IPS-18a (cell line): ENCODE measurements around the gene RPL36AL.
"Not testable (repeated sequence)": the region's sequence is repeated elsewhere in the genome, so short reads cannot be mapped to it uniquely, and the experiment has no call there.

ENCODE experiments used
- H3K27ac ChIP-seq: one replicate; pipeline ENCODE4 v1.5.1; 2013; ENCODE audit warnings: low read length
- H3K27me3 ChIP-seq: one replicate; pipeline ENCODE4 v1.6.1; 2013; ENCODE audit warnings: mild to moderate bottlenecking, low read length; ENCODE audit not compliant: control insufficient read depth, insufficient read depth
- H3K36me3 ChIP-seq: one replicate; pipeline ENCODE4 v1.6.1; 2013; ENCODE audit warnings: low read depth, low read length; ENCODE audit not compliant: control insufficient read depth
- H3K4me1 ChIP-seq: one replicate; pipeline ENCODE4 v1.6.1; 2013; ENCODE audit warnings: low read depth, low read length; ENCODE audit not compliant: control insufficient read depth
- H3K4me3 ChIP-seq: one replicate; pipeline ENCODE4 v1.5.1; 2013; ENCODE audit warnings: low read length
- H3K9ac ChIP-seq: one replicate; pipeline ENCODE4 v1.6.1; 2013; ENCODE audit warnings: mild to moderate bottlenecking, low read length, moderate library complexity
- H3K9me3 ChIP-seq: one replicate; pipeline ENCODE4 v1.6.1; 2013; ENCODE audit warnings: low read depth, low read length; ENCODE audit not compliant: control insufficient read depth

Gene RPL36AL

DNA sequence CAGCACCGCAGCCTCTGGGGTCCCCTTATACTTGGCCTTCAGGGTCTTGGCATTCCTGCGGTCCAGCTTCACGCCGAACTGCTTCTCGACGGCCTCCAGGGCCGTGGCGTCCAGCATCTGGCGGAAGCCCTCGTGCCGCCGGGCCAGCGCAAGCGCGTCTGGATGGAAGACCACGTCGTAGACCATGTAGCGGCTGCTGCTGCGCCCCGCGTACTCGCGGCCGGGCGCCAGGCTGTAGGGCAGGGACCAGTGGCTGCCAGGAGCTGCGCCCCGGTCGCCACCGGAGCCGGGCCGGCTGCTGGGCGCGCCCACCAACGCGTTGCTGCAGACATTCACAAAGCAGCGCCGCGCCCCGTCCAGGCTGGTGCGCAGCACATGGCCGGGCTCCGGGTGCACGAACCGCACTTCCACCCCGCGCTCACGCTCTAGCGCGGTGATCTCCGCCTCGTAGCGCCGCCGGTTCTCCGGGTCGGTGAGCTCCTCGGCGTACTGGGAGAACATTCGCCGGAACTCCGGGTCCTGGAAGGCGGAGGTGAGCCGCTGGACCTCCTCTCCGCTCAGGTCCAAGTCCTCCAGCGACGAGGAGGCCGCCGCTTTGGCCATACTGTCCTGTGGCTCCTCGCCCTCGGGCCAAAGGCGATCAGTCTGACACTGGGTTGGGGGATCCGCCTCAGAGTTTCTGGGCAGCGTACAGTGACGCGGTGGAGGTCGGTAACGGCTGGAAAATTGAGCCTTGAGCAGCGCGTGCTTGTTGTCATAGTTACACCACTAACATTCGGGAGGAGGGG is 14.3 kb upstream of the RPL36AL start, which contains the start of gene DNAAF2:
Gene DNAAF2 (minus strand): TSS at position 698 of the 788 bp plus-strand sequence. CDS start 95 bp downstream, at position 603.
- H3K4me3 ChIP-seq = peak within 1 kb of the TSS; percentile 100
- H3K9me3 ChIP-seq = no peaks in the 10 kb centered on the region
- peak within 1 kb of the TSS; percentile 98 for H3K9ac ChIP-seq
- no peaks in the 10 kb centered on the region for H3K27me3 ChIP-seq
- peak within 1 kb of the TSS; percentile 99 for H3K27ac ChIP-seq
- no peaks in the 10 kb centered on the region for H3K4me1 ChIP-seq
- peaks cover 12% of the 10 kb centered on the region for H3K36me3 ChIP-seq

DNA sequence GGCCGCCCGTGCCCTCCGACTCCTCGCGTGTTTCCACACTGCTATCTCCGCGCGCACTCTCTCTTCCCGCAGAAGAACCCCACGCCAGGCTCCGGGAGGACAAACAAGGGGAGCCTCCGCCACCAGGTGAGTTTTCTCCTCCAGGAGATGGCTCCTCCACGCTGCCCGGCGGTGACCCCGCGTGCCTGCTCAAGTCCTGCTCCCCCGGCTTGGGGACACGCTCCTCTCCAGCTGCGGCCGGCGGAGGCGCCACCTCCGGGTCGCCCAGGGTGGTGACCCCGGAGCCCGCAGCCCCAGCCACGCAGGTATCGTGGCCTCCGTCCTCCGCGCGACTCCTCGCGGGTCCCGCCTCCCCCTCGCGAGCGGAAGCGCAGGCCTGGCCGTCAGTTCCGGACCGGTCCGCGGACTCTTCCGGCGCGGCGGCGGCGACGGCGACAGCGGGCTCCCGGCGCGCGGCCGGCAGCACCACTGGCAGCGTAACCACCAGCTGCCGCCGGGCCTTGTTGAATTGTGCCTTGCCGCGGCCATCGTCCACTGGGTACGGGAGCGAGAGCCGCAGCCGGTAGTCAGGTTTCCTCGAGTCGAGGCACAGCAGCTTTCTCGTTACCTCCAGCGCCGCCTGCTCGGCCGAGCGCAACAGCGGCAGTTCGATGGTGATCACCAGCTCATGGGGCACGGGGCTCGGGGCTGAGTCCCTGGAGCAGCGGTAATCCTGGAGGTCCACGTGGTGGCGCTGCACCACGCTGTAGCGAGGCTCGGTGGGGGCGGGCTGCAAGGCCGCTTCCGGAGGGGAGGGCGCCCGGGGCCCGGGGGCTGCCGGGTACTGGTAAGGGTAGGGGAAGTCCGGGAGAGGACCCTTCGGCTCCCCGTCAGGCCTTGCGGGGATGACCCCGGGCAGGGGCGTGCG is 13.5 kb upstream of the RPL36AL start:
- peak overlapping the region; percentile 100 for H3K4me3 ChIP-seq
- no peaks in the 10 kb centered on the region for H3K4me1 ChIP-seq
- no peaks in the 10 kb centered on the region for H3K27me3 ChIP-seq
- peaks cover 12% of the 10 kb centered on the region for H3K36me3 ChIP-seq
- H3K27ac ChIP-seq = peak overlapping the region; percentile 99
- no peaks in the 10 kb centered on the region for H3K9me3 ChIP-seq
- peak overlapping the region; percentile 98 for H3K9ac ChIP-seq

GRCh38 chr14:49623941-49624839 is 3.8 kb upstream of the RPL36AL start:
- Histone ChIP-seq H3K27me3 (no peaks in the 10 kb centered on the region), H3K9ac (no peak overlapping the region), H3K36me3 (peaks cover 16% of the 10 kb centered on the region), H3K4me1 (peaks cover 11% of the 10 kb centered on the region), H3K4me3 (no peak overlapping the region), H3K27ac (no peak overlapping the region), H3K9me3 (no peaks in the 10 kb centered on the region)

- Histone ChIP-seq H3K9me3 (no peaks in the 10 kb centered on the region), H3K36me3 (peaks cover 23% of the 10 kb centered on the region), H3K9ac (no peak overlapping the region), H3K4me3 (peak overlapping the region; percentile 91), H3K4me1 (peaks cover 11% of the 10 kb centered on the region), H3K27me3 (no peaks in the 10 kb centered on the region), H3K27ac (no peak overlapping the region)
Observed at GRCh38 chr14:49623387-49623786, 3.0 kb upstream of the RPL36AL start.

DNA sequence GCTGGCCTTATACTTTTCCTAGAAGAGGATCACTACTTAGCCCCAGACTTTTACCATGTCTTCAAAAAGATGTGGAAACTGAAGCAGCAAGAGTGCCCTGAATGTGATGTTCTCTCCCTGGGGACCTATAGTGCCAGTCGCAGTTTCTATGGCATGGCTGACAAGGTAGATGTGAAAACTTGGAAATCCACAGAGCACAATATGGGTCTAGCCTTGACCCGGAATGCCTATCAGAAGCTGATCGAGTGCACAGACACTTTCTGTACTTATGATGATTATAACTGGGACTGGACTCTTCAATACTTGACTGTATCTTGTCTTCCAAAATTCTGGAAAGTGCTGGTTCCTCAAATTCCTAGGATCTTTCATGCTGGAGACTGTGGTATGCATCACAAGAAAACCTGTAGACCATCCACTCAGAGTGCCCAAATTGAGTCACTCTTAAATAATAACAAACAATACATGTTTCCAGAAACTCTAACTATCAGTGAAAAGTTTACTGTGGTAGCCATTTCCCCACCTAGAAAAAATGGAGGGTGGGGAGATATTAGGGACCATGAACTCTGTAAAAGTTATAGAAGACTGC is 1.7 kb upstream of the RPL36AL start:
- Histone ChIP-seq H3K4me1 (peaks cover 11% of the 10 kb centered on the region), H3K9me3 (no peaks in the 10 kb centered on the region), H3K9ac (no peak overlapping the region), H3K27ac (no peak overlapping the region), H3K27me3 (no peaks in the 10 kb centered on the region), H3K36me3 (peaks cover 30% of the 10 kb centered on the region), H3K4me3 (peak overlapping the region; percentile 91)

DNA sequence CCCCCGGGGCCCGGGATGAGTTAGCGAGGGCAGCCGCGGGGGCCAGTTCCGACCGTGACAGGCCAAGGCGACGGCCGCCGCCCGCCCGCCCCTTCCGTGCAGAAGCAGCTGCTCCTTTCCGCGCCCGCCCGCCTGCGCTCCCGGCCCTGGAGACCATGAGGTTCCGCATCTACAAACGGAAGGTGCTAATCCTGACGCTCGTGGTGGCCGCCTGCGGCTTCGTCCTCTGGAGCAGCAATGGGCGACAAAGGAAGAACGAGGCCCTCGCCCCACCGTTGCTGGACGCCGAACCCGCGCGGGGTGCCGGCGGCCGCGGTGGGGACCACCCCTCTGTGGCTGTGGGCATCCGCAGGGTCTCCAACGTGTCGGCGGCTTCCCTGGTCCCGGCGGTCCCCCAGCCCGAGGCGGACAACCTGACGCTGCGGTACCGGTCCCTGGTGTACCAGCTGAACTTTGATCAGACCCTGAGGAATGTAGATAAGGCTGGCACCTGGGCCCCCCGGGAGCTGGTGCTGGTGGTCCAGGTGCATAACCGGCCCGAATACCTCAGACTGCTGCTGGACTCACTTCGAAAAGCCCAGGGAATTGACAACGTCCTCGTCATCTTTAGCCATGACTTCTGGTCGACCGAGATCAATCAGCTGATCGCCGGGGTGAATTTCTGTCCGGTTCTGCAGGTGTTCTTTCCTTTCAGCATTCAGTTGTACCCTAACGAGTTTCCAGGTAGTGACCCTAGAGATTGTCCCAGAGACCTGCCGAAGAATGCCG is 872 bp upstream of the RPL36AL start:
- Histone ChIP-seq H3K4me3 (peak overlapping the region; percentile 91), H3K27ac (no peak overlapping the region), H3K27me3 (no peaks in the 10 kb centered on the region), H3K9ac (peak overlapping the region; percentile 87), H3K9me3 (no peaks in the 10 kb centered on the region), H3K36me3 (peaks cover 28% of the 10 kb centered on the region), H3K4me1 (peaks cover 11% of the 10 kb centered on the region)

DNA sequence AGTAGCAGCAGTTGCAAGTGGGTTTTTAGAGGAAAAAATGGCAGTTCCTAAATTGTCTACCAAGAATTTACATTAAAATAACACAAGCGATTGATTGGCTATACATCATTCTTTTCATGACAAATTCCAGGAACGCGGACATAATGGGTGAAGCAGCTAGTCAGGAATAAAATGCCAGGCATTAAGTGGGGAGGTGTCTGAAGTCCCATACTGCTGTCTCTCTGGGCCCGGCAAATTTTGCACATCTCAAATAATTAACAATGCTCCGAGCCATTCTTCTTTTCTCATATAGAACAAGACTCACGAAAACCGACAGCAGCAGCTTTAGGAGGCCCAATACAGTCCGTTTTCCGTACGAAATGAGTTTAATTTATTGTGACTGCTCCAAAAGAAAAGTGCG is 696 bp downstream of the RPL36AL start:
- no peak overlapping the region for H3K27ac ChIP-seq
- no peaks in the 10 kb centered on the region for H3K9me3 ChIP-seq
- H3K36me3 ChIP-seq = peaks cover 23% of the 10 kb centered on the region
- H3K9ac ChIP-seq = peak overlapping the region; percentile 87
- H3K4me1 ChIP-seq = peaks cover 11% of the 10 kb centered on the region
- peak overlapping the region; percentile 91 for H3K4me3 ChIP-seq
- no peaks in the 10 kb centered on the region for H3K27me3 ChIP-seq

GRCh38 chr14:49619273-49619672 is 1.2 kb downstream of the RPL36AL start:
- not testable (repeated sequence) for H3K27ac ChIP-seq, H3K27me3 ChIP-seq, H3K9me3 ChIP-seq
- Histone ChIP-seq H3K9ac (peak overlapping the region; percentile 87), H3K4me3 (peak overlapping the region; percentile 91), H3K4me1 (peaks cover 11% of the 10 kb centered on the region), H3K36me3 (peaks cover 24% of the 10 kb centered on the region)

DNA sequence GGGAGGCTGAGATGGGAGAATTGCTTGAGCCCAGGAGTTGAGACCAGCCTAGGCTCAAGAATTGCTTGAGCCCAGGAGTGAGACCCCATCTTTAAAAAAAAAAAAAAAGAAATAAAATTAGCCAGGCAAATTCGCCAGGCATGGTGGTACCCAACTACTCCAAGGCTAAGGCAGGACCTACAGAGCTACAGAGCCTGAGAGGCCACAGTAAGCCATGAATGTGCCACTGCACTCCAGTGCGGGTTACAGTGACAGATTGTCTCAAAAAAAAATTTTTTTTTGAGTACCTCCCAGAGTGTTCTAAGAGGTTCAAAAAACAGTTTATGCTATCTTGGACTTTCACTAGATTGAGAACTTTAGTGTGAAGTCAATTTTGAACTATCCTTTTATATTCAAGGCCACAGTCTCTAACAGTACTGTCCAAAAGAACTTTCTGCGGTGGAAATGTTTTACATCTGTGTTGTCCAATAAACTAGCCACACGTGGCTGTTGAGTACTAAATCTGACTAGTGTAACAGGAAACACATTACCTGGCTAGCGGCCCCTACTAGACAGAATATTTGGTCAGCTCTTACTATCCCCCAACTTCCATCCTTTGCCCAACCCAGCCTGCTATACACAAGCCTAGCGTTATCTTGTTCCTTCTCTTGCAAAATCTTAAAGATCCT is 2.4 kb downstream of the RPL36AL start:
- no peaks in the 10 kb centered on the region for H3K27me3 ChIP-seq
- no peak overlapping the region for H3K9ac ChIP-seq
- H3K27ac ChIP-seq = no peak overlapping the region
- H3K4me3 ChIP-seq = no peak overlapping the region
- no peaks in the 10 kb centered on the region for H3K9me3 ChIP-seq
- peaks cover 23% of the 10 kb centered on the region for H3K36me3 ChIP-seq
- peaks cover 11% of the 10 kb centered on the region for H3K4me1 ChIP-seq

DNA sequence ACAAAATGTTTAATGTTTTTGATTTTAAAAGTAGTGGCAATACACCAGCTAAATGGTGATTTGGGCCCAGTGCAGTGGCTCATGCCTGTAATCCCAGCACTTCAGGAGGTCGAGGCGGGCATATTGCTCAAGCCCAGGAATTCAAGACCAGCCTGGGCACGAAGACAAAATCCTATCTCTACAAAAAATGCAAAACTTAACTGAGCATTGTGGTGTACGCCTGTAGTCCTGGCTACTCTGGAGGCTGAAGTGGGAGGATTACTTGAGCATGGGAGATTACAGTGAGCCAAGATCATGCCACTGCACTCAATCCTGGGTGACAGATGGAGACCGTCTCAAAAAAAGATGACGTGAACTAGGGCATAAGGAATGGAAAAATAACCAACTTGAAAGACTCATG is 4.7 kb downstream of the RPL36AL start:
- Histone ChIP-seq H3K9ac (no peak overlapping the region), H3K27ac (no peak overlapping the region), H3K9me3 (no peaks in the 10 kb centered on the region), H3K27me3 (no peaks in the 10 kb centered on the region), H3K36me3 (peaks cover 23% of the 10 kb centered on the region), H3K4me1 (no peaks in the 10 kb centered on the region), H3K4me3 (no peak overlapping the region)
